HG03280 (cell line): Measurements from ENCODE around the gene POLR2M.

Experiments
- ATAC-seq: cut with Tn5 transposase; IDR thresholded peaks from one replicate; pipeline ENCODE4 v1.9.1; 2021; ENCODE audit warnings: mild to moderate bottlenecking, moderate library complexity; ENCODE audit not compliant: unreplicated experiment

POLR2M gene

GRCh38 chr15:57735891-57736290, 29.4 kb downstream of the POLR2M start:
- no peak for ATAC-seq

GRCh38 chr15:57736591-57736990, 30.1 kb downstream of the POLR2M start:
- ATAC-seq, result no peak

- no peak for ATAC-seq
Observed at GRCh38 chr15:57738734-57739237, 32.3 kb downstream of the POLR2M start.

- ATAC-seq, result no peak
Observed at GRCh38 chr15:57740048-57740447, 33.5 kb downstream of the POLR2M start.

GRCh38 chr15:57741089-57741488, 34.6 kb downstream of the POLR2M start:
- ATAC-seq, result no peak

GRCh38 chr15:57743424-57743823, 36.9 kb downstream of the POLR2M start:
- ATAC-seq, result no peak

GRCh38 chr15:57746786-57747185, 40.3 kb downstream of the POLR2M start:
- no peak for ATAC-seq

GRCh38 chr15:57747206-57747896, 40.8 kb downstream of the POLR2M start:
- no peak for ATAC-seq

GRCh38 chr15:57751177-57751800, 44.8 kb downstream of the POLR2M start:
- no peak for ATAC-seq

- ATAC-seq, result no peak
Observed at GRCh38 chr15:57752436-57752835, 45.9 kb downstream of the POLR2M start.

- no peak for ATAC-seq
Observed at GRCh38 chr15:57752840-57753239, 46.3 kb downstream of the POLR2M start.

GRCh38 chr15:57756466-57756865, 50.0 kb downstream of the POLR2M start:
- no peak for ATAC-seq

- ATAC-seq, result no peak
Observed at GRCh38 chr15:57758560-57758959, 52.0 kb downstream of the POLR2M start.

- ATAC-seq, result no peak
Observed at GRCh38 chr15:57761562-57761961, 55.0 kb downstream of the POLR2M start.

GRCh38 chr15:57762302-57762701, 55.8 kb downstream of the POLR2M start:
- no peak for ATAC-seq

- ATAC-seq, result no peak
Observed at GRCh38 chr15:57763176-57763964, 56.9 kb downstream of the POLR2M start.
